Transverse colon (tissue), 4 donors: ENCODE measurements around the gene TRIP11. TPM values are rescaled to one million over a fixed set of nuclear protein-coding genes. Genes with fewer than 3 reads are reported as not detected.
A peak's percentile ranks its signal among the peaks of the same experiment; 100 is the strongest.

Experiments
- DNase-seq: peaks from one replicate; pipeline ENCODE4 v3.0.0-alpha.2; 2019
- H3K27ac ChIP-seq, 4 donors: fragments of 200-600 bp; sonication (generic); 2 replicates each; pipeline ENCODE4 v1.5.1; 2016 to 2018; ENCODE audit warnings: inconsistent platforms in 4 of 4
- H3K27me3 ChIP-seq: fragments of 200-600 bp; sonication (generic); 2 replicates; pipeline ENCODE4 v1.5.1; 2017; ENCODE audit warnings: inconsistent platforms
- H3K36me3 ChIP-seq, 4 donors: fragments of 200-600 bp; sonication (generic); 2 replicates each; pipeline ENCODE4 v1.5.1; 2017 to 2019; ENCODE audit warnings: inconsistent platforms in 4 of 4
- H3K4me1 ChIP-seq, 4 donors: fragments of 200-600 bp; sonication (generic); 2 replicates each; pipeline ENCODE4 v1.5.1; 2017 to 2020; ENCODE audit warnings: inconsistent platforms in 4 of 4
- H3K4me3 ChIP-seq, 4 donors: fragments of 200-600 bp; sonication (generic); 1 replicate in 1 of 4; 2 replicates in 3 of 4; pipeline versions ENCODE4 v1.5.1 to v1.6.1; 2017 to 2019; ENCODE audit warnings: inconsistent platforms in 4 of 4
- H3K9me3 ChIP-seq, 2 donors: fragments of 200-600 bp; sonication (generic); 2 replicates each; pipeline ENCODE4 v1.5.1; 2017 to 2019; ENCODE audit warnings: inconsistent platforms in 2 of 2
- CTCF ChIP-seq, 5 experiments: fragments of 200-600 bp in 3 of 5; fragments of 450-650 bp in 2 of 5; sonication (generic) in 3 of 5; IDR thresholded peaks; 1 replicate in 2 of 5; 2 replicates in 3 of 5; pipeline ENCODE4 v1.5.1; 2016 to 2017; ENCODE audit warnings: antibody characterized with exemption in 5 of 5, inconsistent platforms in 3 of 5, mild to moderate bottlenecking in 2 of 5, moderate library complexity in 1 of 5
- EP300 ChIP-seq: sonication (generic); formaldehyde crosslinking; IDR thresholded peaks from one replicate; pipeline ENCODE4 v1.6.1; 2017; ENCODE audit warnings: antibody characterized with exemption, low read depth
- POLR2A ChIP-seq: fragments of 450-650 bp; IDR thresholded peaks from one replicate; pipeline ENCODE4 v1.6.1; 2016; ENCODE audit warnings: antibody characterized with exemption, mild to moderate bottlenecking, moderate library complexity
- POLR2AphosphoS5 ChIP-seq, 3 donors: sonication (generic); formaldehyde crosslinking; IDR thresholded peaks; one replicate each; pipeline ENCODE4 v1.6.1; 2016; ENCODE audit warnings: antibody characterized with exemption in 3 of 3
- WGBS, 2 donors: methylation state at CpG; one replicate each; pipeline ENCODE4 v1.1.5; 2018; ENCODE audit warnings: low coverage in 1 of 2; 5-methylcytosine and 5-hydroxymethylcytosine counted together
- in situ Hi-C, 4 donors: fragments of 200-750 bp; cut with MboI; loops; one replicate each; pipeline versions ENCODE4 v1.15.0 to v1.15.1; 2017; ENCODE audit warnings: low sequenced_read_pairs in 3 of 4, low pct_ligation_motif_present in 1 of 4, low pct_unique_long_range_greater_than_20kb in 1 of 4
- intact Hi-C: fragments of 100-400 bp; cut with DNase I; formaldehyde crosslinking; loops from one replicate; pipeline ENCODE4 v1.15.1; 2023; ENCODE audit warnings: low total_unique reads
- total RNA-seq, 4 donors: library from RNA; depleted of rRNA; stranded (reverse); fragments of >200 nt; gene quantifications; one replicate each; pipeline ENCODE4 v1.1.0, GENCODE V29; 2016

The TRIP11 gene
- 10 to 100 TPM; 14.2 to 45.6 (median 34.1) TPM for total RNA-seq

DNA sequence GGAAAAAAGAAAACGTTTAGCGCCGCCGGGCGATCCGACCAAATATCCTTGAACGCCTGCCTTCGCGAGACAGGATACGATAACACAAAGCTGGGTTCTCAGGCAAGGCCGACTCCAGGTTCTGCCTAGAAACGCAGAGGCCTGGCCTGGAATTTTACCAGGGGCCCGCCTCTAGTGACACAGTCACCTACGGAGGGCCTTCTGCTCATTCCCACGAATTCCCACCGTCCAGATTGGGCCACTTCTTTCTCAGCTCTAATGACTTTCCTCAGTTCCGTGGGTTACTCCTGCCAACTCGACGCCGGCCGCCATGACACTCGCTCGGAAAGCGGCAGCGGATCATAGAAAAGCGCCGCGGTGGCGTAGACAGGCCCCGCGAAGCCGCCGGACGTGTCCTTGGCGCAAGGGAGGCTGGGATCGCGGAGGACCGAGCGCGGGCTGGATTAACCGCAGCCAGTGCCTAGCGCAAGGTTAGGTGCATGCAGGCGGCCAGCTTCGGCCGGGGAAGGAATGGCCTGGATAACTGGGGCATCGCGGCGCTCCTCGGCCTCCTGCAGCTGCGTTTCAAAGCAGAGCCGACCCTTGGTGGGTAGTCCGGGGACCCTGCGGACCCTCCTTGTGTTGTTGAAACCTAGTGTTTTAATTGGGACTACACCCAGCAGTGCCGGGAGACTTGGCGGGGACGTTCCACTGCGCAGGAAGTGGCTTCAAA, at the start of gene TRIP11:
TSS of gene TRIP11 (minus strand) at position 341 of the 712 bp plus-strand sequence. CDS start 374 bp downstream, outside the sequence.
- H3K9me3 ChIP-seq, result no peaks in the 10 kb centered on the region
- no peaks in the 10 kb centered on the region for H3K36me3 ChIP-seq
- peak; percentile 96 for DNase-seq
- peaks cover 9 to 51% (median 29%) of the 10 kb centered on the region in 4 donors for H3K4me1 ChIP-seq
- WGBS, 2 donors, result 1% methylated on average over 56 of the region's 57 CpGs; no CpG with 5 or more reads in 1 of the 2 donors
- peak within 1 kb of the TSS; percentile 67 to 93 (median 86) for H3K4me3 ChIP-seq
- in situ Hi-C loops (no loop called here), intact Hi-C loops (no loop called here)
- TF ChIP-seq POLR2AphosphoS5 (IDR thresholded peaks at IDR 0.05) (peak; percentile 87 to 95 (median 94)), POLR2A (peak; percentile 88), CTCF (IDR thresholded peaks at IDR 0.05) (no peak)
- peak within 1 kb of the TSS; percentile 94 to 98 (median 97) for H3K27ac ChIP-seq
- H3K27me3 ChIP-seq, result no peaks in the 10 kb centered on the region

- H3K27ac ChIP-seq, result no peak overlapping the region
- no peak overlapping the region for H3K4me3 ChIP-seq
- TF ChIP-seq CTCF (IDR thresholded peaks at IDR 0.05) (no peak), POLR2A (no peak), POLR2AphosphoS5 (IDR thresholded peaks at IDR 0.05) (no peak)
- H3K9me3 ChIP-seq, result no peaks in the 10 kb centered on the region
- no peaks in the 10 kb centered on the region for H3K4me1 ChIP-seq
- no peak for DNase-seq
- H3K36me3 ChIP-seq, result peaks cover 0 to 50% (median 7%) of the 10 kb centered on the region in 4 donors
- no peaks in the 10 kb centered on the region for H3K27me3 ChIP-seq
- in situ Hi-C loops (no loop called here), intact Hi-C loops (no loop called here)
- WGBS, 2 donors, result 51 to 68% methylated on average over 4 to 5 of the region's 5 CpGs
These were observed 48.6 kb upstream of the TRIP11 start for GRCh38 chr14:92088494-92088893.

DNA sequence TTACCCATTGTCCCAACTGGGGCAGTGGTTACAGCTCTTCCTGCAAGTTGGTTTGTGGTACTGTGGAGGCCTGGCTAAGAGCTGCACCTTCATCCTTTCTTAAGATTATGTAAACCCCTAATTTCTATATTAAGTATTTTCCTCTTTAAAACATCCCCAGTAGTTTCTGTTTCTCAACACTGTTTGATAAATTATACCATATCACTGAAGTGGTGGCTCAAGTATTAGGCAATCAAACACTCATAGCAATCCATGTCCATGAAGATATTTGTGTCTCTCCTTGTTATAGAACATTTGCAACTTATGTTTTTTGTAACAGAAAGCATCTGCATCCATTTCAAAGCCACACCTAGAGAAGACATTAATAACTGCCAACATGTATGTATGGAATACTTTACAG, 34.7 kb upstream of the TRIP11 start:
- H3K27ac ChIP-seq, result no peak overlapping the region
- intact Hi-C loops (no loop called here), in situ Hi-C loops (no loop called here)
- no peaks in the 10 kb centered on the region for H3K27me3 ChIP-seq
- H3K4me1 ChIP-seq, result no peaks in the 10 kb centered on the region
- H3K9me3 ChIP-seq, result no peaks in the 10 kb centered on the region
- peaks cover 0 to 50% (median 3%) of the 10 kb centered on the region in 4 donors for H3K36me3 ChIP-seq
- no peak overlapping the region for H3K4me3 ChIP-seq
- TF ChIP-seq CTCF (IDR thresholded peaks at IDR 0.05) (no peak), EP300 (no peak), POLR2AphosphoS5 (IDR thresholded peaks at IDR 0.05) (no peak), POLR2A (no peak)
- DNase-seq, result no peak

- peaks cover 0 to 4% (median 0%) of the 10 kb centered on the region in 4 donors for H3K36me3 ChIP-seq
These were observed 18.4 kb upstream of the TRIP11 start for GRCh38 chr14:92058006-92058917.

More at GRCh38 chr14:92058006-92058917, 18.4 kb upstream of the TRIP11 start:
- no peak for DNase-seq
- Histone ChIP-seq H3K9me3 (no peaks in the 10 kb centered on the region), H3K4me3 (no peak overlapping the region), H3K27me3 (no peaks in the 10 kb centered on the region), H3K27ac (no peak overlapping the region), H3K4me1 (no peaks in the 10 kb centered on the region)
- 72 to 81% methylated on average over 7 to 9 of the region's 9 CpGs for WGBS, 2 donors
- intact Hi-C loops, result no loop called here
- TF ChIP-seq POLR2AphosphoS5 (IDR thresholded peaks at IDR 0.05) (no peak), EP300 (no peak), CTCF (IDR thresholded peaks at IDR 0.05) (no peak), POLR2A (no peak)
- in situ Hi-C loops, result no loop called here
